NOMO-1 treated with DMSO at 0.1 percent for 48 hours (cell line): ENCODE data around the gene MRPS34.
A peak's percentile ranks its signal among the peaks of the same experiment; 100 is the strongest.
"Not testable (repeated sequence)": the region's sequence is repeated elsewhere in the genome, so short reads cannot be mapped to it uniquely, and the experiment has no call there.

Experiments used
- DNase-seq: peaks from one replicate; lab custom pipeline; 2025; ENCODE audit not compliant: unreplicated experiment; lab: John Stamatoyannopoulos, UW

MRPS34 gene

DNA sequence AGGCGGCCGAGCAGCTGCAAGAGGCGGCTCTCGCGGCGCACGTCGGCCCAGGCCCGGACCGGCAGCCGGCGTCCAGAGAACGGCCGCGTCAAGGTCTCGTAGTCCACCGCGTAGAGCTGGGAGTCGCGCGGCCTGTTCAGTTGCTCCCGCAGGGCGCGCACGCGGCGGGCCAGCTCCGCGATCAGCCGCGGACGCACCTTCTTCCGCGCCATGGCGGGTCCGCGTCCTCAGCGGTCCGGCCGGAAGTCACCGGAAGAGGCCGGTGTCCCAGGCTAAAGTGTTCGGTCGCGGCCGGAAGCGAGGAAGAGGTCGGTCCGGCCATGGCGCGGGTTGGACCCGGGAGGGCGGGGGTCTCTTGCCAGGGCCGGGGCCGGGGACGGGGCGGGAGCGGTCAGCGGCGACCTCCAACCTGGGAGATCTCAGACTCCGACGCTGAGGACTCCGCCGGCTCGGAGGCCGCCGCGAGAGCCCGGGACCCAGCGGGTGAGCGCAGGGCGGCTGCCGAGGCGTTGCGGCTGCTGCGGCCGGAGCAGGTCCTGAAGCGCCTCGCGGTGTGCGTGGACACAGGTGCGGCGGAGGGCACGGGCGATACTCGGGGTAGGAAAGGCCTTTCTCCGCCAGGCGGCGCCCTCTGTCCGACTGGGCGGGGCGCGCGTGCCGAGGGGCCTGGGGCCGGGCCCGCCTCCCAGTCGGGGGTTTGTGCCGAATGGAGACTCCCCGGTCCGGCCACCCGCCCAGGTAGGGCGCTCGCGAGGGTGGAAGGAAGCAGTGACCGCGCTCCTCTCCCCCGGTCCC is at the start of gene MRPS34:
TSS of gene MRPS34 (minus strand) at position 227 of the 795 bp plus-strand sequence. CDS start at position 212, 15 bp downstream.
- peak; percentile 47 for DNase-seq

DNA sequence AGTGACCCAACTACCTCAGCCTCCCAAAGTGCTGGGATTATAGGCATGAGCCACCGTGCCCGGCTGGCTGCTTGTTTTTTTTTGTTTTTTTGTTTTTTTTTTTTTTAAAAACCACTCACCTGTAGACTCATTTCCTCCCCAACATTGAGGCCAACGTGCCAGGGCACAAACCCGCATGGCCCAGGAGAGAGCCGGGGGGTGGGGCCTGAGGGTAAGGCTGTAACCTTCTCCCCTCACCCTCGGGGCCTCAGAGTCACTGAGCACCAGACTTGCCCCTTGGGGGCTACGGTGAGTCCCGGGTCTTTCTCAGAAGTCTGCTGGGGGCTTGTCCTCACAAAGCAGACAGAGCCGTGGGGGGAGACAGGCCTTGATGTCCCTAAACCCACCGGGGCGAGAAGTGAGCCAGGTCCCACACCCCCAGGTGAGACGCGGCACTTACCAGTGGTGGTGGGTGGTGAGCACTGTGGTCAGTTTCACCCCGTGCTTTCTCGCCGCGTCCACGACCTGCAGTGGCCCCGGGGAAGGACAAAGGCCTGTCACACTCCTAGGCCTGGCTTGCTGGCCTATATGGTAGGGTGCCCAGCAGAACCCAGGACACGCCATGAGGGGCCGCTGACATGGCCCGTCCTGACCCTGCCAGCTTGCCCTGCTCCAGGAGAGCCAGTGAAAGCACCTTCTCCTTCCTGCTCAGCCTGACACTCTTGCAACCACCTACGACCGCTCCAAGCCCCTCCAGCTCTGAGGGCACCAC is 49.1 kb upstream of the MRPS34 start:
- DNase-seq, result no peak

DNA sequence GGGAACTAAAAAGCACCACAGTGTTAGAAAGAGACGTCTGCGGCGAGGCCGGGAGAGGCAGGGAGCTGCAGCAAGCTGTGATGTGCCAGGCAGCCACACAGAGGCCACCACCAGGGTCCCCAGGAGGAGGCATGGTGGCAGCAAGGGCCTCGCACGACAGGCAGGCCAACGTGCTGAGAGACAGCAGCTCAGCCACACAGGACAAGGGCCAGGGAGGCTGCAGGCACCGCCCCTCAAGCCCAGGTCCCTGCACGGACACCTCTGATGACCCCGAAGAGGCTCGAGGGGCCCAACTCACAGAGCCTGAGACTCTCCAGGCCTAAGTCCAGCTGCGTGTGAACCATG is 48.0 kb upstream of the MRPS34 start:
- no peak for DNase-seq

GRCh38 chr16:1820096-1820945 is 47.4 kb upstream of the MRPS34 start:
- no peak for DNase-seq

- DNase-seq, result no peak
Observed at GRCh38 chr16:1819611-1820010, 46.7 kb upstream of the MRPS34 start.

GRCh38 chr16:1818873-1819525 is 46.1 kb upstream of the MRPS34 start:
- DNase-seq, result no peak

DNA sequence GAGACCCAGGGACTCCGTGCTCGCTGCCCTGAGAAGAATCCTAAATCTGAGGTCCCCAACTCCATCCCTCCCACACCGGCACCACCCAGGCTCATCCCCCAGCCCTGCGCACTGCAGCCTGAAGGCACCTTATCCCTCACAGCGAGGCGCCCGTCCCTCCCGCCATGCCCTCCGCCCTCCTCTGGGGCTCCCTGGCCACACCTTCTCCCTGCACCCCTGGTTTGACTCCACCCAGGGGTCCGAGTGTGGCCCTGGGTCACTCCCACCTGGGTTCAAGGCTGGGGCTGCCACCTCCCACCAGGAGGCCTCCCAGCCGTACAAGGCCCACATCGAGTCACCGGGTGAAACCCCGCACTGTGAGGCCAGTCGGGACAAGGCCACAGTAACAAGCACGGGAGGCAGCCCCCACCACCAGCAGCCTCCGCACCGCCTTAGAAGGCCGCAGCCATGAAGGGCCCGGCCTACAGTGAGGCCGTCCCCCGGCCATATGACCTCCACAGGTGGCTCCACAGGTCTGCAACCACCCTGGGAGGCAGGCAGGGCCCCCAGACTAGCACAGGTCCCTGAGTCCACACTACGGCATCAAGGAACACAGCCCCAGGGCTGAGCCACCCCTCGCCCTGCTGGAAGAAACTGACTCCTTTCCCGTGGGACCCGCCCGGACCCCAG is 45.4 kb upstream of the MRPS34 start:
- DNase-seq, result no peak

GRCh38 chr16:1817716-1818115 is 44.8 kb upstream of the MRPS34 start:
- no peak for DNase-seq

- DNase-seq, result no peak
Observed at GRCh38 chr16:1817276-1817589, 44.3 kb upstream of the MRPS34 start.

DNA sequence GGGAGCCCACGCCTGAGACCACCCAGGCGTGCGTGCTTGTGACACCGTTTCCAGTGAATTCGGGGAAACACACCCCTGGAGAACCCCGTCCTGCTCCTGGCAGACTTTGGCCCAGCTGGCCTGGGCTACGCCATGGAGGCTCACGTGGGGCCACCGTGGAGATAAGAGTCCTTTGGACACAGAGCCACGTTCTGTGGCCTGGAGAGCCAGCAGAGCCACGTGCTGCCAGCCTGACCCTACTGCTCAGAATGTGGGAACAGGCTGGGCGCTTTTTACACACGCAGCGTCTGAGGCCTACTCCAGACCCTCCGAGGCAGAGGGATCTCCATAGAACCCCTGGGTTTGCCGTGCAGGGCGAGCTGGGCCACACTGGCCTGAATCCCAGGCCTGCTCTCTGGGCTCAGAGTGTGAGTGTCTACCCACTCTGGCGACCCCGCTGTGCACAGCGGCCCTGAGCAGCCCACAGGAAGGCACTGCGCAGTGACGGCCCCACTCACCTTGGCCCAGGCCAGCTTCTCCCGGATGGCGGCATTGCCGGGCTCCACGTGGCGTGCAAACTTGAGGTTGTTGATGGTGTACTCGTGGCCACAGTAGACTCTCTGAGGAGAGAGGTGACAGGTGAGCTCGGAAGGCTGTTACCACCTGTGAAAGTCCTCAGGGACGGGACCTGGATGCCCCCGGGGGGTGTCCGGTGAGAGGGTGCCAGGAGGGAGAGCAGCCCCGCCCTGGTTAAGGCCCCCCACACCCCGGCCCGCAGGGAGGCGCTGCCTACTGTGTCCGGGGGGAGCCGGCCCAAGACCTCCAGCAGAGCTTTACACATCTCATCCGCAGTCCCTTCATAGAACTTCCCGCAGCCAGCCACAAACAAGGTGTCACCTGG is 43.7 kb upstream of the MRPS34 start:
- DNase-seq, result no peak

DNA sequence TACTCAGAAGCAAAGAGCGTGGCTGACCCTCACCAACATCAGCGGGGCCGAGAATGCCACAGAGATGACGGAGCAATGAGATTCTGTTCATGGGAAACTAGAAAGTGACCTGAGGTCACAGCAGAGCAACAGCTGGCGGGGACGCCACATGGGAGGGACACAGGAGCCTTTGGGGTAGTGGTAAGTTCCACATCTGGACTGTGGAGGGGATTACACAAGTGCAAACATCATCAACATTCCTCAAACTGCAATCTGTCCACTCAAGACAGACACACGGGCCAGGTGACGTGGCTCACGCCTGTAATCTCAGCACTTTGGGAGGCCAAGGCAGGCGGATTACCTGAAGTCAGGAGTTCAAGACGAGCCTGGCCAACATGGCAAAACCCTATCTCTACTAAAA is 42.5 kb upstream of the MRPS34 start:
- DNase-seq, result no peak

GRCh38 chr16:1812732-1813163 is 39.8 kb upstream of the MRPS34 start:
- DNase-seq, result no peak

DNA sequence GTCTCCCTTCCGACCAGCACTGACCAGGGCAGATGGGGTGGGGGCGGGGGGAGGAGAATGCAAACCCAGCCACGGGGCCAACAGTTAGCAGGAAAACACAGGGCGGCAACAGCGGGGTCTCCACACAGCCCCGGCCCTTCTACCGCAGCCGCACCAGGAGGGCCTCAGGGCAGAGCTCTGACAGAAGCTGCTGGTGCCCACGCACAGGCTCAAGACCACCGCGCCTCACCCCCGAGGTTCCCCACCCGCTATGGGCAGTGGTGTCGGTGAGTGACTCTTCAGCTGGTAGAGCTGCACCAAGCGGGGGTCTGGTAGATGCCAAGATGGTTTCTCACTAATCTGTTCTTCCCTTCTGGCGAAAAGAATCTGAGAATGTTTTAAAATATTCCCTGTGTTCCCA is 37.6 kb upstream of the MRPS34 start:
- no peak for DNase-seq

- DNase-seq, result no peak
Observed at GRCh38 chr16:1810106-1810505, 37.2 kb upstream of the MRPS34 start.

DNA sequence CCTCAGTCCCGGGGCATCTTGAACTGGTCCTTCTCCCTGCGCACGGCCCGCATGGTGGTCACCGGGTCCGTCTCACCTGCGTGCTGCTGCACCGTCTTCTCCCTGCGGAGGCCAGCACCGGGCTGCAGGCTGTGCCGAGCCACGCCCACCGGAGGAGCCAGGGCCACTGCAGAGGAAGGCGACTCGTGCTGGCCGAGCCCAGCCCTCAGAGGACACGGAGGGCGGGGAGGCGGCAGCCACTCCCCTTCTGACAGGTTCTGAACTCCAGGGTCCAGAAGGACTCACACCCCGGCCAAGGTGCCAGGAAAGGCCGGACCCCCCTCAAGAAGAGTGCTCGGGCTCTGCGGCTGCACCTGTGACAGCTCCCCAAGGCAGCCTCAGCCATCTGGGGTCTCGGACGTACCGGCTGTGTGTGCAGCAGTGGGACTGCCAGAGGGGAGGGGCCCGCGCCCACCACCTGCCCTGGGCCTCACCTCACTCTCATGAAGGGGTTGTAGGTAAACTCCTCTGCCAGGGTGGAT is 36.4 kb upstream of the MRPS34 start:
- no peak for DNase-seq

DNA sequence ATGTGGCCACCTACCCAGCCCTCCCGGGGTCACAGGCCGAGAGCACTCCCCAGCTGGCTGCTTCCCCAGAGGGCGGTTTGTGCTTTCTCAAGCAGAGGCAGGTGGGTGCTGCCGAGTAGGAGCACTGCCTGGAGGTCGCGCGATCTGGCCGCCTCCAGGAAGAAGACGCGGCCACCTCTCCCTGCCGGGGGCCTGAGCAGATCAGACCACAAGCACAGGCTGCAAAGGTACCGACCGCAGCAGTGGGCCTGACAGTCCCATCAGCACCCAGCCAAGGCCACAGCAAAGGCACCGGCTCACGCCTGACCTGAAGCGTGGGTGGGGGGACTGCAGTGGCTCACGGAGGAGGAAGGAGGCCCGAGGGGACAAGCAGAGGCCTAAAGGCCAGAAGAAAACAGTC is 35.8 kb upstream of the MRPS34 start:
- no peak for DNase-seq

- DNase-seq, result no peak
Observed at GRCh38 chr16:1807626-1808025, 34.7 kb upstream of the MRPS34 start.

DNA sequence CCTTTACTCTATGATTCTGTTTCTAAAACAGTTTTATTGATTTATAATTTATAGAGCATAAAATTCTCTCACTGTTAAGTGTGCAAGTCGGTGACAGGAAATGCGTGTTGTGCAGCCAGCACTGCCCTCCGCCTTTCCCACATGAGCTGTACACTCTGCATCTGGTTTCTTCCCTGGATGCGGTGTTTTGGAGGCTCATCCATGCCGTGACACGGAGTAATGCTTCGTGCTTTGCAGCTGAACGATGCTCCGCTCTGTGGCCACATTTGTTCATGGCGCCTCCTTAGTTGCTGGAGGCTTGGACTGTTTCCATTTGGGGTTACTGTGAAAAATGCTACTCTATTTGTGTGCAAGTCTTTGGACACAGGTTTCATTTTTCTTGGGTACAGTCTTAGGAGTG is 27.8 kb upstream of the MRPS34 start:
- DNase-seq, result no peak

- not testable (repeated sequence) for DNase-seq
Observed at GRCh38 chr16:1799263-1799662, 26.3 kb upstream of the MRPS34 start.
